Activated T-cell treated with anti-CD3 and anti-CD28 coated beads, Interleukin-2, amount 50 U/mL, for 72 hours (primary cell): Measurements from ENCODE around the gene COL13A1. TPM values are rescaled to one million over a fixed set of nuclear protein-coding genes. Genes with fewer than 3 reads are reported as not detected.

Experiments used
- ATAC-seq, 2 donors: fragments of 150-1000 bp; cut with Tn5 transposase; replicated peaks in 1 of 2; 2 replicates each; pipeline ENCODE4 v1.10.0; 2021; ENCODE audit warnings: moderate library complexity in 2 of 2, mild to moderate bottlenecking in 1 of 2
- DNase-seq, 2 donors: peaks; one replicate each; pipeline ENCODE4 v3.0.0; 2021 to 2022; ENCODE audit warnings: mixed read lengths in 1 of 2
- H3K27ac Mint-ChIP-seq: one replicate; pipeline ENCODE4 v1.8.0; 2022; ENCODE audit warnings: mild to moderate bottlenecking, moderate library complexity, mixed read lengths
- H3K27me3 Mint-ChIP-seq: one replicate; pipeline ENCODE4 v1.8.0; 2022; ENCODE audit warnings: low read depth, mixed read lengths
- H3K36me3 Mint-ChIP-seq, 2 donors: one replicate each; pipeline ENCODE4 v1.8.0; 2022; ENCODE audit warnings: mixed read lengths in 2 of 2, mild to moderate bottlenecking in 1 of 2; ENCODE audit not compliant: insufficient read depth in 2 of 2
- H3K4me1 Mint-ChIP-seq: one replicate; pipeline ENCODE4 v1.8.0; 2022; ENCODE audit warnings: low read depth, mixed read lengths
- H3K4me3 Mint-ChIP-seq, 2 donors: one replicate each; pipeline ENCODE4 v1.8.0; 2022; ENCODE audit warnings: mild to moderate bottlenecking in 2 of 2, mixed read lengths in 2 of 2, moderate library complexity in 2 of 2
- H3K9me3 Mint-ChIP-seq, 2 donors: one replicate each; pipeline ENCODE4 v1.8.0; 2022; ENCODE audit warnings: mixed read lengths in 2 of 2
- total RNA-seq, 2 donors: library from RNA; stranded (reverse); gene quantifications; one replicate each; pipeline ENCODE4 v1.2.3, GENCODE V29; 2022

Gene COL13A1
- total RNA-seq, 2 donors from 2014 or later = not detected

GRCh38 chr10:69908124-69908523 lies 106.4 kb downstream of the COL13A1 start:
- H3K27ac Mint-ChIP-seq = no peak overlapping the region
- DNase-seq (no peak), ATAC-seq (no peak)
- H3K4me3 Mint-ChIP-seq = no peak overlapping the region
- no peaks in the 10 kb centered on the region for H3K9me3 Mint-ChIP-seq
- no peaks in the 10 kb centered on the region for H3K4me1 Mint-ChIP-seq
- H3K27me3 Mint-ChIP-seq = no peaks in the 10 kb centered on the region
- H3K36me3 Mint-ChIP-seq = peaks cover 0 to 1% of the 10 kb centered on the region in 2 donors

- Mint-ChIP-seq H3K4me1 (no peaks in the 10 kb centered on the region), H3K4me3 (no peak overlapping the region), H3K36me3 (peaks cover 0 to 1% of the 10 kb centered on the region in 2 donors), H3K9me3 (no peaks in the 10 kb centered on the region), H3K27me3 (no peaks in the 10 kb centered on the region), H3K27ac (no peak overlapping the region)
- DNase-seq = no peak
- ATAC-seq = no peak
Observed at GRCh38 chr10:69910561-69910960, 108.9 kb downstream of the COL13A1 start.

GRCh38 chr10:69911613-69912528 lies 110.2 kb downstream of the COL13A1 start:
- no peaks in the 10 kb centered on the region for H3K27me3 Mint-ChIP-seq
- DNase-seq (no peak), ATAC-seq (no peak)
- no peaks in the 10 kb centered on the region for H3K4me1 Mint-ChIP-seq
- H3K27ac Mint-ChIP-seq = no peak overlapping the region
- no peaks in the 10 kb centered on the region for H3K9me3 Mint-ChIP-seq
- H3K4me3 Mint-ChIP-seq = no peak overlapping the region
- H3K36me3 Mint-ChIP-seq = no peaks in the 10 kb centered on the region

GRCh38 chr10:69912589-69912988 lies 110.9 kb downstream of the COL13A1 start:
- Mint-ChIP-seq H3K27ac (no peak overlapping the region), H3K27me3 (no peaks in the 10 kb centered on the region), H3K36me3 (no peaks in the 10 kb centered on the region), H3K4me3 (no peak overlapping the region), H3K9me3 (no peaks in the 10 kb centered on the region), H3K4me1 (no peaks in the 10 kb centered on the region)
- DNase-seq (no peak), ATAC-seq (no peak)

- no peak for DNase-seq
- Mint-ChIP-seq H3K9me3 (no peaks in the 10 kb centered on the region), H3K27ac (no peak overlapping the region), H3K4me1 (no peaks in the 10 kb centered on the region), H3K4me3 (no peak overlapping the region), H3K36me3 (no peaks in the 10 kb centered on the region), H3K27me3 (no peaks in the 10 kb centered on the region)
- ATAC-seq = no peak
Observed at GRCh38 chr10:69913606-69914382, 112.1 kb downstream of the COL13A1 start.

- no peak overlapping the region for H3K27ac Mint-ChIP-seq
- no peaks in the 10 kb centered on the region for H3K4me1 Mint-ChIP-seq
- peak; percentile 67 to 70 for ATAC-seq
- H3K36me3 Mint-ChIP-seq = no peaks in the 10 kb centered on the region
- H3K4me3 Mint-ChIP-seq = no peak overlapping the region
- no peaks in the 10 kb centered on the region for H3K9me3 Mint-ChIP-seq
- H3K27me3 Mint-ChIP-seq = no peaks in the 10 kb centered on the region
- DNase-seq = peak; percentile 62 to 63
Observed at GRCh38 chr10:69914398-69915214, 112.9 kb downstream of the COL13A1 start.

- H3K9me3 Mint-ChIP-seq = no peaks in the 10 kb centered on the region
- no peak overlapping the region for H3K27ac Mint-ChIP-seq
- DNase-seq (no peak), ATAC-seq (no peak)
- no peaks in the 10 kb centered on the region for H3K36me3 Mint-ChIP-seq
- no peaks in the 10 kb centered on the region for H3K27me3 Mint-ChIP-seq
- H3K4me1 Mint-ChIP-seq = no peaks in the 10 kb centered on the region
- no peak overlapping the region for H3K4me3 Mint-ChIP-seq
Observed at GRCh38 chr10:69915215-69915560, 113.5 kb downstream of the COL13A1 start.

GRCh38 chr10:69916118-69916517 lies 114.4 kb downstream of the COL13A1 start:
- no peak for DNase-seq
- H3K27me3 Mint-ChIP-seq = no peaks in the 10 kb centered on the region
- no peak overlapping the region for H3K27ac Mint-ChIP-seq
- H3K9me3 Mint-ChIP-seq = no peaks in the 10 kb centered on the region
- ATAC-seq = no peak
- no peaks in the 10 kb centered on the region for H3K4me1 Mint-ChIP-seq
- no peaks in the 10 kb centered on the region for H3K36me3 Mint-ChIP-seq
- H3K4me3 Mint-ChIP-seq = no peak overlapping the region

GRCh38 chr10:69918036-69918435 lies 116.3 kb downstream of the COL13A1 start:
- H3K36me3 Mint-ChIP-seq = no peaks in the 10 kb centered on the region

GRCh38 chr10:69919250-69919649 lies 117.5 kb downstream of the COL13A1 start:
- no peak for ATAC-seq
- H3K9me3 Mint-ChIP-seq = no peaks in the 10 kb centered on the region
- no peaks in the 10 kb centered on the region for H3K4me1 Mint-ChIP-seq

More at GRCh38 chr10:69918036-69918435, 116.3 kb downstream of the COL13A1 start:
- no peak overlapping the region for H3K27ac Mint-ChIP-seq
- no peak for ATAC-seq
- H3K4me1 Mint-ChIP-seq = no peaks in the 10 kb centered on the region
- no peak overlapping the region for H3K4me3 Mint-ChIP-seq
- no peak for DNase-seq
- H3K27me3 Mint-ChIP-seq = no peaks in the 10 kb centered on the region
- H3K9me3 Mint-ChIP-seq = no peaks in the 10 kb centered on the region

GRCh38 chr10:69925111-69925510 lies 123.4 kb downstream of the COL13A1 start:
- no peak for ATAC-seq
- H3K4me1 Mint-ChIP-seq = no peaks in the 10 kb centered on the region
- H3K4me3 Mint-ChIP-seq = no peak overlapping the region
- H3K27ac Mint-ChIP-seq = no peak overlapping the region
- no peak for DNase-seq
- peaks cover 9% of the 10 kb centered on the region for H3K27me3 Mint-ChIP-seq
- no peaks in the 10 kb centered on the region for H3K36me3 Mint-ChIP-seq
- no peaks in the 10 kb centered on the region for H3K9me3 Mint-ChIP-seq

More at GRCh38 chr10:69919250-69919649, 117.5 kb downstream of the COL13A1 start:
- no peak overlapping the region for H3K4me3 Mint-ChIP-seq
- DNase-seq = no peak
- H3K27me3 Mint-ChIP-seq = no peaks in the 10 kb centered on the region
- no peak overlapping the region for H3K27ac Mint-ChIP-seq
- no peaks in the 10 kb centered on the region for H3K36me3 Mint-ChIP-seq

- no peak for DNase-seq
Observed at GRCh38 chr10:69928339-69928738, 126.6 kb downstream of the COL13A1 start.

GRCh38 chr10:69929575-69929974 lies 127.9 kb downstream of the COL13A1 start:
- Mint-ChIP-seq H3K4me3 (no peak overlapping the region), H3K27ac (no peak overlapping the region), H3K4me1 (no peaks in the 10 kb centered on the region), H3K36me3 (no peaks in the 10 kb centered on the region), H3K27me3 (peaks cover 9% of the 10 kb centered on the region), H3K9me3 (no peaks in the 10 kb centered on the region)
- DNase-seq = no peak
- no peak for ATAC-seq

More at GRCh38 chr10:69928339-69928738, 126.6 kb downstream of the COL13A1 start:
- Mint-ChIP-seq H3K9me3 (no peaks in the 10 kb centered on the region), H3K36me3 (no peaks in the 10 kb centered on the region), H3K27me3 (peaks cover 9% of the 10 kb centered on the region), H3K4me3 (no peak overlapping the region), H3K4me1 (no peaks in the 10 kb centered on the region), H3K27ac (no peak overlapping the region)
- ATAC-seq = no peak
